NT2/D1 (cell line): ENCODE data around the gene ZNF594.

ENCODE experiments used
- SUZ12 ChIP-seq: IDR thresholded peaks from 2 replicates; pipeline ENCODE4 v1.6.1; 2011; ENCODE audit not compliant: insufficient read length, insufficient read depth; ENCODE audit errors: extremely low read depth
- ZNF274 ChIP-seq: IDR thresholded peaks from 2 replicates; pipeline ENCODE4 v1.6.1; 2011; ENCODE audit warnings: mild to moderate bottlenecking, low read depth, low read length

DNA sequence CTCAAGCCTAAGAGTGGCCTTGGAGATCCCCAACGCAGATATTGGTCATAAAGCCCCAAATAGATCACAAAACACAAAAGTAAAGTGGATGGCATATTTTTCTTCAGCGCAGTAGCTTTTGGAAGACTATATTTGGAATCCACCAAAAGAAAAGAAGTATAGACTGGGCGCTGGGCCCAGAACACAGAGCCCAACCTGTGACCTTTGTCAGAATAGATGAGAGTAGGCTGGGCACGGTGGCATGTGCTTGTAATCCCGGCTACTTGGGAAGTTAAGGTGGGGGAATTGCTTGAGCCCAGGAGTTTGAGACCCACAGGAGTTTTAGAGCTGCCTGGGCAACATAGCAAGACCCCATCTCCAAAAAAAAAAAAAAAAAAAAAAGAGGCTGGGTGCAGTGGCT lies 28.4 kb upstream of the ZNF594 start:
- no peak for TF ChIP-seq ZNF274
- TF ChIP-seq SUZ12 = no peak
